ENCODE measurements around the gene SPDYE1.
"Not testable (repeated sequence)": the region's sequence is repeated elsewhere in the genome, so short reads cannot be mapped to it uniquely, and the experiment has no call there.

The SPDYE1 gene, protein sequence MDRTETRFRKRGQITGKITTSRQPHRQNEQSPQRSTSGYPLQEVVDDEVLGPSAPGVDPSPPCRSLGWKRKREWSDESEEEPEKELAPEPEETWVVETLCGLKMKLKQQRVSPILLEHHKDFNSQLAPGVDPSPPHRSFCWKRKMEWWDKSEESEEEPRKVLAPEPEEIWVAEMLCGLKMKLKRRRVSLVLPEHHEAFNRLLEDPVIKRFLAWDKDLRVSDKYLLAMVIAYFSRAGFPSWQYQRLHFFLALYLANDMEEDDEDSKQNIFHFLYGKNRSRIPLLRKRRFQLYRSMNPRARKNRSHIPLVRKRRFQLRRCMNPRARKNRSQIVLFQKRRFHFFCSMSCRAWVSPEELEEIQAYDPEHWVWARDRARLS

DNA sequence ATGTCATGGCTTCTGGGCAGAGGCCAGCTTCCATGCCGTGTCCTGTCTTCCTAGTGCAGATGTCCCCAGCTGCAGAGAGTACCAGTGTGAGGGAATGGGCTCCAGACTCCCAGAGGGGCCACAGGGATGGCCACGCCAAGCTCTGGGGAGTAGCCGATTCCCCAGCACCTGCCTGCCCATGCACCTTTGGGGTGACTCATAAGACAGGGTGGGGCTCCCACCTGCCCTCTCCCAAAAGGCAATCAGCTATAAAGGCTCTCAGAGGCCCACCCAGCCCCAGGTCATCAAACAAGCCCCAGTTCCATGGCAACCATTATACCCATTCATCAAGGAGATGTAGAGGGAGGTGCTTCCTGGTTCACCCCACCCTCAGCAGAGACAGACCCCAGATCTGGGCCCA lies at the start of gene SPDYE1:
Gene SPDYE1 (plus strand): TSS at position 366 of the 400 bp plus-strand sequence. CDS start 2,053 bp downstream, outside the sequence.
- DNase-seq = not testable (repeated sequence)

DNA sequence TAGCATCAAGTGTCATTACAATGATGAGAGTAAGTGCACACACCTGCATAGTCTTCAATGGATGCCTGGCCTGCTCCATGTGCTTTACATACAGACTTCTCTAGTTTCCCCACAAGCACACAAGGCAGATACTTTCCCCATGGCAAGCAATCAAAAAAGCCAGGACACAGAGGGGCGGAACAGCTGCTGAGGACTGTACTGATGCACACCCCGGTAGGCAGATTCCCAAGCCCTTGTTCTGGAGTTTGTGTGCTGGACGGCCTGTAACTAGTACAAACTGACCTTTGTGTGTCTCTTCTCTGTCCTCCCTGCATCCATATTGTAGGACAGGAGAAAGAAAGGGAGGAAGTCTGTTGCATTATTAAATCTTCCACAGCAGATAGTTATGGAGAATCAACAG lies 45.7 kb upstream of the SPDYE1 start:
- no peak for DNase-seq

DNA sequence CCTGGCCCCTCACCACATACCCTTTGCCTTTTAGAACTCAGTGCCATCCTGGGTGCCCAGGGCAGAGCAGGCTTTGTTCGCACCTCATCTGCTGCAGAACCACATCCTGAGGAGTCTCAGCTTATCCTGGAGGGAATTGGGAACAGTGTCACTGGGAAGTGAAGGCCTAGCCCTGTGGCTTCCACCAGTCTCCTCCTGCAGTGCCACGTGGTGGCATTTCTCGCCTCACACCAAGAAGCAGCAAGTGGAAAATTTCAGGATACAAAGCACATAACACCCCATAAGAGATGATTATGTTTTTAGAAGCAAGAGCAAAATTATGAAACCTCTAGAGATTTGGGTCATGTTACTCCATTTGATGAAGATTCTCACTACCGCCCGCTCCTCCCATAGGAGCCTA lies 44.6 kb upstream of the SPDYE1 start:
- no peak for DNase-seq

DNA sequence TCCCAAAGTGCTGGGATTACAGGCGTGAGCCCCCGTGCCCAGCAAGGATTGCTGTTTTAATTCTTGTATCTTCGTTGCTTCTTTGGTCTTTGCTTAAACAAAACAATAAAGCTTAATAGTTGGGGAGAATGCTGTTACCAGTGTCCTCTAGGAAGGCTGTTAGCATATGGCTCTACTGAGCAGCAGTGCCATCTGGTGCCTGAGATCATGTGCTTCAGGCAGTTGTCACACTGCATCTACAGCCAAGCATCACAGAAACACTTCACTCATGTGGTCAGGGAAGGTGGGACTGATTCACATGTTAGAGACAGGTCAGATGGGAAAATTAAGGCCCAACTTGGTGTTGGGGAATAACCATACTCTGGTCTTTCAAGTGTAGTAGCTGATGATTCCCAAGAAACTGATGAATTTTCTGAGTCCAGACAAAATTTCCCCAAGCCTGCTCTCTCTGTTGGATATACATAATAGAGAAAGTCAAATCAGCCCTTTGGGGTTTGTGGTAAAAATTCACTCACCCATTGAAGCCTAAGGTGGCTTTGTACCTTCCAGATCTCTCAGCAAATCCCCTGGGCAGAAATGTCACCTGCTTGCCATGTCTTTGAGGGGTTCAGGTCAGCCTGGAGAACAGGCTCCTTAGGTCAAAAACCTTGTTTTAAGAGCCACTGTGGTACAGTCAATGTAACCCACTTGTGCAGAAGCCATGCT lies 43.0 kb upstream of the SPDYE1 start:
- DNase-seq = peak; percentile 46

DNA sequence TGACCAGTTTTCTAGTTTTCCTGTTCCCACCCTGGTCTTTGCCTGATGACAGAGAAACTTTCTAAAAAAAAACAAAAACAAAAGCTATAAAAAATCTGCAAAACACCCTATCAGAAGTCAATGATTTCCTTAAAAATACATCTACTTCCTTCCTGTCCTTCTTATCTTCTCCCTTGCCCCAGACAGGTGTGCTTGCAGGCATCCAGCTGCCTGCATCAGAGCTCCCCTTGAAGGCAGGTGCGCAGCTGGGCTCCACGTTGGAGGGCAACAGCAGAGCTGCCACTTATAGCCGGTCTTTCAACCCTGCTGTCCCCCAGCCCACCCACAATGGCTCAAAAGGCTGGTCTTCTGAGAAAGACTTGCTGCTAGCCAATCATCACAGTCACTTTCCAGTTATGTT lies 41.7 kb upstream of the SPDYE1 start:
- no peak for DNase-seq

DNA sequence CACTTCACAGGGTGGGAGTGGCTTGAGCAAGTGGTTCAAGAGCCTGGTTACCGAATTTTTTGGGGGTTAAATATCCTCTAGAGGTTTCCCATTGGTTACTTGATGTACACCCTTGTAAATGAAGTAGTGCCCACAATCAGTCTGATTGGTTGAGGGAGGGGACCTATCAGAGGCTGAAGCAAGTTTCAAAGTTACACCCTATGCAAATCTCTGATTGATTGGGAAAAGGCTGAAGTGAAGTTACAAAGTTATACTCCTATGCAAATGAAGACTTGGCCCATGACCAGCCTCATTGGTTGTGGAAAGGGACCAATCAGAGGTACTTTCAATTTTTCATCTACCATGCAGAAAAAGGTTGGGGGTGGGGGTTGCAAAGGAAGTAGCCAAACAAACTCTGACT lies 36.8 kb upstream of the SPDYE1 start:
- no peak for DNase-seq

DNA sequence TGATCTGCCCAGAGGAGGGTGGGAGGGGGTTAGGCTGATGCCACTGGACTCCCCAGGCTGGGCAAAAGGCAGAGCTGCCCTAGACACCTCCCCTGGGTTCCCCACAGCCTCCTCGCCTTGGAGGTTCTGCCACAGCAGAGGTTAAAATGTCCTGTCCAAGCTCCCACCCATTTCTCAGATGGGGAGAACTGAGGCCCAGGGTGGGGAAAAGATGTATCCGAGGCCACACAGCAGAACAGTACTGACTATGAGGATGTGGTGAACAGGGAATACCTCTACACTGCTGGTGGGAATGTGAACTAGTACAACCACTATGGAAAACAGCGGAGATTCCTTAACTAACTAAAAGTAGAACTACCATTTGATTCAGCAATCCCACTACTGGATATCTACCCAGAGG lies 31.3 kb upstream of the SPDYE1 start:
- not testable (repeated sequence) for DNase-seq

DNA sequence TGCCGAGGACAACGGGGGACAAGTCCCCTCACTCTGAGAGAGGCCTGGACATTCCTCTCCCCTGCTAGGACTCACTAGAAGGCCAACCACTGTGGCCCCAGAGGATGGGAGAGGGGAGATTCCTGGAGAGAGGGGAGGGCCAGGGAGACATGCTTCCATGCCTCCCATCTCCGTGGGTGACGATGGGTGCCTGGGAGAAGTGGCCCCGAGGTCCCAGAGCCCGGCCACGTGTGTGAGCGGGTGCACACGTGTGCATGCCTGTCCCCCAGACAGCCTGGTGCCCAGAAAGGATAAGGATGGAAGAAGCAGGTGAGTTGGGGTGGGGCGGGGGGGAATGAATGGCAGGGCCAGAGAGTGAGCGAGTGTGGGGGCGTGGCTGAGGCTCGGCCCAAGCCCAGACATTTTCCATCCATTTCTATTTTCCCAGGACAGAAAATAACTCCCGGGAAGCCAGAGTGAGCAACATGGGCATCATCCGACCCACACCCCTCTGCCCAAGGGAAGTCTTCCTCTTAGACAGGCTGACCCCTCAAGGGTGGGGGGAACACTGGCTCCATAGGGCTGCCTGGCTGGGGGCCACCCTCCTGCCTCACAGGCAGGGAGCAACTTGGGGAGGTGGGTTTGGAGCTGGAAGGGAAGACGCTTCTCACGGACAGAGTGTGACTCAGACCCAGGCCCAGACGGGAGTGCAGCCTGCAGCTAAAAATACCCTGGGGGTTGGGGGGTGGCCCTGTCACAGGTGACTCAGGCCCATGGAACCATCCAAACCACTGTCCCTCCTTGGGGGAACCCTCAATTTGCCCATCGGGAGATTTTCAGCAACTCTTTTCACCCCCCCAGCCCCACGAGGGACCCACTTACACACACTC lies 29.3 kb upstream of the SPDYE1 start:
- not testable (repeated sequence) for DNase-seq

DNA sequence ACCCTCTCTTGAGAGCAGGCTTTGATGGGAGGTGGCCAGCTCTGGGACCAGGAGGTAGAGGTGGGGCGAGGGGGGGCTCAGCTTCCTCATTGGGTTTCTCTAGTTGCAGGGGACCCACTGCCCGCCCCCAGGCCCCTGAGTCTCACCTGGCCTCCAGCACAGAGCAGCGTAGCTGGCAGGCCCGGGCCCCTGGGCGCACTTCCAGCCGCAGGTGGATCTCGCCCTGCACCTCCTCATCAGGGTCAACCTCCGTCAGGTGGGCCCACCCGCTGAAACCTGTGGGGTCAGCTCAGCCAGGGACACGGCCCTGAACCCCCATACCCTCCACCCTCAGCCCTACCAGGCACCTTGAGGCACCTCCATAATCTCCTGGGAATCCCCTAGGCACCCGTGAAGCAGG lies 28.1 kb upstream of the SPDYE1 start:
- DNase-seq = not testable (repeated sequence)

DNA sequence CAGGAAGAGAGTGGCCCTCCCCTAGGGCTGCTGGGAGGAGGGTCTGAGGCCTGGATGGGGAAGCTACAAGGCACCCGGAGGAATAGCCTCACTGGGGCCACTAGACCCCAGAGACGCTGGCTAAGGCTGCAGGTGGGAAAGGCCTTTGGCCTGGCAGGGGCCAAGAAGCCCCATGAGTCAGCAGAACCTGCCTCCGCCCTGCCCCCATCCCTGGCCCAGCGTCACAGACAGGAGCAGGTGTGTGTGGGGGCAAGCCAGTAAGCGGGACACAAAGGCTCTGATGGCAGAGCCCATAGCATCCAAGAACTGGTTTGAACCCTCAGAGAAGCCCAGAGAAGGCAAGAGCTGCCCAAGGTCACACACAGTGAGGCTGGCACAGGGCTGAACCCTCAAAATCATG lies 27.0 kb upstream of the SPDYE1 start:
- DNase-seq = not testable (repeated sequence)

DNA sequence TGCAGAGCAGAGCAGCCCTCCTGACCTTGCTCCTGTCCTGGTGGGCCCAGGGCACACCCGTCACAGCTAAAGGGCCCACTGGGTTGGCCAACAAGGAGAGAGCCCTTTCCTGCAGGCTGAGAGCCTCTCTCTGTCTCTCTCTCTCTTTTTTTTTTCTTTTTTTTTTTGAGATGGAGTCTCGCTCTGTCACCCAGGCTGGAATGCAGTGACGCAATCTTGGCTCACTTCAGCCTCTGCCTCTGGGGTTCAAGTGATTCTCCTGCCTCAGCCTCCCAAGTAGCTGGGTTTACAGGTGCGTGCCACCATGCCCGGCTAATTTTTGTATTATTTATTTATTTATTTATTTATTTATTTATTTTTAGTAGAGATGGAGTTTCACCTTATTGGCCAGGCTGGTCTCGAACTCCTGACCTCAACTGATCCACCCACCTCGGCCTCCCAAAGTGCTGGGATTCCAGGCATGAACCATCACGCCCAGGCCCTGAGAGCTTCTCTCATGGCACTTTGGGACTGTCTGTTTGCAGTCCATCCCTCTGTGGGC lies 23.6 kb upstream of the SPDYE1 start:
- not testable (repeated sequence) for DNase-seq

DNA sequence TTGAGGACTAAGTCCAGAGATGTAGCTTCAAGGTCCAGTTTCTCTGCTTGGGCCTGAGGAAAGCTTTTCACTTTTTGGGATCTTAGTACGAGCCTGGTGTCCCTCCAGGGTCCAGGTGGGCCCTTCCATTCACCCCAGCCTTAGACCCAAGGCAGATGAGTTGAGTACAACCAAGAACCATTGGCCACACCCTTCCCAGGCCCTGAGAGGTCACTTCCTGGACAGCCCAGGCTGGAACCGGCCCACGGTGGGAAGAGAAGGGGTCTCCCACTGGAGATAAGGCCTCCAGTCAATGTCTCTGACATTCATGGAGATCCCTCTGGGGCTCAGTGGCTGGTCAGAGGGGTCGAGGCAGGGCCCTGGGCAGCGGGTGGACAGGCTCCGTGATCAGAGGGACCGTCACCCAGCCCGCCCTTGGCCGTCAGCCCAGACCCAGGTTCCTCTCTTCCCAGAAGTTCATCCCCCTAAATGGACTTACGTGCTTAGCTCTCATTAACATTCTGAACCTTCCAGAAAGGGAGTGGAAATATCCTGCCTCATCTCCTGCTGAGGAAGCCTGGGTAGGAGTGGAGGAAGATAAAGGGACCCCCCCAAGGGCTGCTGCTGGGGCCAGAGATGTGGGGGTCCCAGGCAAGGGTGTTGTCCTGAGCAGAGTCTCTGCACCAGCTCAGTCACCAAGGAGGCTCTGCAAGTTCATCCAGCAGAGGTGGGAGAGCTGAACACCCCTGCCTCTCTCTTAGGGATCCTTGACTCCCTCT lies 22.8 kb upstream of the SPDYE1 start:
- DNase-seq = not testable (repeated sequence)

DNA sequence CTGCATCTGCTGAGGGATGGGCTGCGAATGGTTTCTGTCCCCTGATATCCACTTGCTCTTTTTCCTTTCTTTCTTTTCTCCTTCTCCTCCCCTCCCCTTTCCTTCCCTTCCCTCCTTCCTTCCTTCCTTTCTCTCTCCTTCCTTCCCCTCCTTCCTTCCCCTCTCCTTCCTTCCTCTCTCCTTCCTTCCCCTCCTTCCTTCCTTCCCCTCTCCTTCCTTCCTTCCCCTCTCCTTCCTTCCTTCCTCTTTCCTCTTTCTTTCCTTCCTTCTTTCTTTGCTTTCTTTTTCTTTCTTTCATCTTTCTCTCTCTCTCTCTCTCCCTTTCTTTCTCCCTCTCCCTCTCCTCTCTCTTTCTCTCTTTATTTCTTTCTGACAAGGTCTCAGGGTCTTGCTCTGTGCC lies 20.2 kb upstream of the SPDYE1 start:
- no peak for DNase-seq

DNA sequence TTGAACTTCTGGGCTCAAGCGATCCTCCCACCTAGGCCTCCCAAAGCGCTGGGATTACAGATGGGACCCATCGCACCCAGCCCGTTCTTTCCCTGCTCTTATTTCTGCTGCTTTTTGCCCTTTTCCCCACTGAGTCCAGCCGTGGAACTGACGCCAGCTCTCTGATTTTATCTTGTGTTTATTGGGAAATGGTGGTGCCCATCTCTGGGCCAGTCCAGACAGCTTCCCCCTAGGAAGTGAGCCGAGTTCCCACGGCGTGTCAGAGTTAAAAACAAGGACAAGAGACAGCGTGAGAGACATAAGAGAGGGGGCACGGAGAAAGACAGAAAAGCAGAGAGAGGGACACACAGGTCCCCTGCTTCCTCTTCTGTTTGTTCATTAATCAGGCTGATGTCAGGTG lies 19.6 kb upstream of the SPDYE1 start:
- not testable (repeated sequence) for DNase-seq

DNA sequence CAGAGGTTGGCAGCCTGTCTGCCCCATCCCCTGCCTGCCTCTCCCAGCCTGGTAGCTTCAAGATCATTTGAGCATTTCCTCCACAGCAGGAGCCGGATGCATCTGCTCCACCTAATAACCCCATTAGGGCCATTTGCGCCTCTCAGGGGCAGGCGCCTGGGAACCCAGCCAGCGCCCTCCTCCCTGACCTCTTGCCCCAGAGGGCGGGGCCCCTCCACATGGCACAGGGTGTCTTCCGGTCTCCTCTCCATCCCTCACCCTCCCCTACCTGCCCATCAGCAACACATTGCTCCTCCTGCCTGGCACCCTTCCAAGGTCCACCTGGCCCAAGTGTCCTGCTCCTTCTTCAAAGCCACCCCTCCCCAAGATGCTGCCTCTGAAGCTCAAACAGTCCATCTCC lies 14.8 kb upstream of the SPDYE1 start:
- not testable (repeated sequence) for DNase-seq

DNA sequence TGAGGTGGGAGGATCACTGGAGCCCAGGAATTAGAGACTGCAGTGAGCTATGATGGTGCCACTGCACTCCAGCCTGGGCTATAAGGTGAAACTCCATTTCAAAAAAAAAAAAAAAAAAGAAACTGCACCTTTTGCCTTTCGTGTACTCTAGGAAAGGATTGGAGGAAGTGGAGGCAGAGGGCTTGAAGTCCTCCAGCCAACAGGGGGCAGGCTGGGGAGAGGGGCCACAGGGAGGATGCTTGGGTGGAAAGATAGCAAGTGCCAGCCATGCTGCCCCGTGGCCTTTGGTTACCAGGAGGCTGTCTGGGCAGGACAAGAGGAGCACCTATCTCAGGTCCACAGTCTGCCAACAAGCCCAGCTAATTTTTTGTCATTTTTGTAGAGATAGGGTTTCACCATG lies 14.0 kb upstream of the SPDYE1 start:
- DNase-seq = not testable (repeated sequence)

DNA sequence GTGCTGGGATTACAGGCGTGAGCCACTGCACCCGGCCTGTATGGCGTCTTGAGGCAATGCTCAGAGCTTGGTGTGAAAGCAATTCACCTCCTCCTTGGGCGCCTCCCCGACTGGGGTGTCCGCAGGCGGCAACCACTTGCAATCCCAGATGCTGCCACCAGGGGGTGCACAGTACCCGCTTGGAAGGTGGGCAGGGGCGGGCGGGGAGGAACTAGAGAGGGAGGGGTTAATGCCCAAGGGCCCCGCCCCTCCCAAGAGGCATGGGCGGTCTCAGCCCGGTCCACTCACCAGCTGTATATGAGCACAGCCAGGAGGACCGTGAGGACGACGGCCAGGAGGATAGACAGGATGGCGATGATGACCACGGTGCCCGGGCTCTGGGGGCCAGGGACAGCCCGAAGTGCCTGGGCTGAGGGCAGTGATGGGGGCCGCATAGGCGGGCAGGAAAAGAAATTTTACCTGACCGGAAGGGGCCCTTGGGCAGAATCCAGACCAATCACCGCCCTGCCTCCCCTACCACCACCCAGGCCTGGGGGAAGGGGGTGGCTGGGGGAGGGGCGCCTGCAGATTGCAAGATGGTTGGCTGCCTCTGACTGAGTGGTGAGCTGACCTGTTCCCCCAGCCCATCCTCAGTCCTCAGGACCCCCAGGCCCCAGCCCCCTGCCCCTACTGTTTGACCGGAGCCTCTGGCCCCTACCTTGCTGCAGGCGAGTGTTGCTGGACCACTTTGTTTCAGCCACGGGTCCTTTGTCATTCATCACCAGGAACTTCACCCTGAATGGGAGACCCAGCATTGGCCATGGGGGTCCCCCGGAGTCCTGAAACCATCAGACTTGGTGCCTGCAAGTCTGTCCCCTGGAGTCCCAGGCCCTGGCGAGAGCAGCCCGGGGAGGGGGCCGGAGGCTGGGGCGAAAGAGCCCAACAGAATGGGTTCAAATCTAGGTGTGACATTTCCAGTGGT lies 11.5 kb upstream of the SPDYE1 start:
- not testable (repeated sequence) for DNase-seq

DNA sequence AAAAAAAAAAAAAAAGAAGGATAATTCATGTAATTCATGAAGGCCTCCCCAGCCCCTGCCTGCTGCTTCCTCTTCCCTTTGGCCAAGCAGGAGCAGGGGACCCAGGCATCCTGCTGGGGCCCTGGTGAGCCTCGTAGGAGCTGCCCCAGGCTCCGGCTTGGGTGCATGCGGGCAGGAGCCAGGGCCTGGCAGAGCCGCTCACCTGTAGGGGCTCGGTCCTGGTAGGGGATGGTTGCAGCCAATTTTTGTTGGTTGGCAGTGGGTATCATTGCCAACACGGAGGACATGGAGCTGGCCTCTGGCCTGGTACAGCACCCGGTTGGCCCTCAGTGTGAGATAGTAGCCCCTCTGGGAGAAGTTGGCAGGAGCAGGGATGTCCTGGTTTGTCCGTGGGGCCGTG lies 10.2 kb upstream of the SPDYE1 start:
- DNase-seq = not testable (repeated sequence)

DNA sequence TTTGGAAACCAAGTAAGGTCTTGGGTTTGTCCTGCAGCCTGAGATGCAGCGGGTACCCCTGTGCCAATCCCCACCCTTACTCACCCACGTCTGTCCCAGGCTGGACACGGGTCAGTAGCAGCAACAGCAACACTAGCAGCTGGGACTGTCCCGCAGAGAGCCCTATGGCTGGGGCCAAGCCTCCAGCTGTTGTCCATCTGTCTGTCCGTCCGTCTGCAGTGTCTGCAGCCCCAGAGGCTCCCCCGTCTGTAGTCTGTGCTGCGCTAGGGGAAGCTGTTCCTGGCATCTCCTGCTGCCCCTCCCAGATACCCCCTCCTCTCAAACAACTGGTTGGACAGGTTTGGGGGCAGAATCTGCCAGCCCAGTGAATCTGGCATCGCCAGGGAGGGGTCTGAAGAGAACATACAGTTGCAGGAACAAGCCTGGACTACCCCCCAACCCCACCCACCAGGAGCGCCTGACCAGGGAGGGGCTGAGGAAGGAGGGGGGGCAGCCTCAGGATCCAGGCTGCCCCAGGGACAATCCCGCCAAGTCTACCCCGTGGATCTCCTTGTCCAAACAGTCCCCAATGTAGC lies 7.6 kb upstream of the SPDYE1 start:
- not testable (repeated sequence) for DNase-seq

DNA sequence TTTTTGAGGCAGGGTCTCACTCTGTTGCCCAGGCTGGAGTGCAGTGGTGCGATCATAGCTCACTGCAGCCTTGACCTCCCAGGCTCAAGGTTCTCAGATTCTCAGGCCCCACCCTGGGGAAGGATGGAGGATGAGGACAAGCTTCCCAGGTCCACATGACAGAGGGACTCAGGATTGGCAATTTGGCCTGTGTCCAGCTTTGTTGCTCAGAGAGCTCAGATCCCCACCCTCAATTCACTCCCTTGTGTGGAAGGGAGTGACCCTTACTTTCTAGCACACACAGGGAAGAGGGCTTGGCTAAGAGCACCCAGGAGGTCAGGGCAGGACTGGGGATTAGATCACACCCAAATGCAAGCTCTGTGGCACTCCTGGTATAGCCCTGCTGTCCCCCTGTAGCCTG lies 6.9 kb upstream of the SPDYE1 start:
- not testable (repeated sequence) for DNase-seq

DNA sequence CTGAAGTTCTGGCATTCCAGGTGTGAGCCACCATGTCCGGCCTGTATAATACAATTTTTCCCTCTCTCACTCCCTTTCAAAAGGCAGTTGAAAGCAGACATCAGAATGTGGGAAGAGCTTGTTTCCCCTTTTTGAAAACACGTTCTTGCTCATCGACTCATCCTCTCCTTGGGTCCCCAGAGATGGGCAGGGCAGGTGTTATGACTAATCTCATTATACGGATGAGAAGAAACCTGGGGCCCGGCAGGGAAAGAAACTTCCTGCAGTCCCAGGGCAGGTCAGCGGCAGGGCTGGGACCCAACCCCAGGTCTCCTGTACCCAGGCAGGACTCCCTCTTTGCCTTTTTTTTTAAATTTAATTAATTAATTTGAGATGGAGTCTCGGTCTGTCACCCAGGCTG lies 4.8 kb upstream of the SPDYE1 start:
- DNase-seq = not testable (repeated sequence)

Data from OCI-M1 (cell line).